BJ (cell line): ENCODE results near the gene NIPAL3. TPM values are rescaled to one million over a fixed set of nuclear protein-coding genes. Genes with fewer than 3 reads are reported as not detected.

Experiments
- CTCF ChIA-PET: fragments of 350-600 bp; formaldehyde crosslinking; extraction: SDS; loops from one replicate; lab custom pipeline; 2021; ENCODE audit warnings: antibody characterized with exemption, inconsistent platforms; lab: Yijun Ruan, JAX
- POLR2A ChIA-PET: fragments of 300-600 bp; sonication (Branson Sonifier 250); formaldehyde crosslinking; extraction: SDS; loops from one replicate; lab custom pipeline; 2021; ENCODE audit warnings: antibody characterized with exemption; lab: Charles Lee
- DNase-seq: peaks from one replicate; pipeline ENCODE4 v3.0.0-alpha.2; 2011; ENCODE audit warnings: low read depth
- H3K27me3 ChIP-seq: 2 replicates; pipeline ENCODE4 v1.6.0; 2011; ENCODE audit warnings: low read length; ENCODE audit not compliant: control insufficient read depth, insufficient read depth
- H3K36me3 ChIP-seq: 2 replicates; pipeline ENCODE4 v1.5.1; 2011; ENCODE audit warnings: low read length; ENCODE audit not compliant: control insufficient read depth, insufficient read depth
- H3K4me3 ChIP-seq: 2 replicates; pipeline ENCODE4 v1.5.1; 2011; ENCODE audit warnings: low read depth, mild to moderate bottlenecking, control low read depth, low read length
- CTCF ChIP-seq: IDR thresholded peaks from 2 replicates; pipeline ENCODE4 v1.5.1; 2011; ENCODE audit warnings: low read depth, mild to moderate bottlenecking, control low read depth, inconsistent platforms, low read length, moderate library complexity; ENCODE audit not compliant: insufficient read depth
- polyA plus RNA-seq: library from polyadenylated mRNA; depleted of rRNA; stranded (reverse); fragments of >200 nt; gene quantifications from 2 replicates; pipeline ENCODE4 v1.2.3, GENCODE V29; 2011

The NIPAL3 gene
- polyA plus RNA-seq, 1 experiment: 74.5 TPM

GRCh38 chr1:24373044-24373443 is 42.6 kb upstream of the NIPAL3 start:
- no peaks in the 10 kb centered on the region for H3K27me3 ChIP-seq
- CTCF ChIA-PET: interaction anchor here (0.6 to 1.2 kb wide), 4 partner anchors 9 to 277 kb away, joined by 3 to 4 read pairs (median 4); no protein-coding TSS in a partner anchor

GRCh38 chr1:24373710-24374109 is 41.9 kb upstream of the NIPAL3 start:
- Histone ChIP-seq H3K36me3 (no peaks in the 10 kb centered on the region), H3K4me3 (no peak overlapping the region), H3K27me3 (no peaks in the 10 kb centered on the region)
- no peak for DNase-seq
- ChIA-PET CTCF (interaction anchor here (0.6 to 1.2 kb wide), 4 partner anchors 15 to 276 kb away, joined by 3 to 4 read pairs (median 4); no protein-coding TSS in a partner anchor), POLR2A (no interaction called here)
- TF ChIP-seq CTCF: no peak

More at GRCh38 chr1:24373044-24373443, 42.6 kb upstream of the NIPAL3 start:
- POLR2A ChIA-PET: no interaction called here
- Histone ChIP-seq H3K36me3 (no peaks in the 10 kb centered on the region; the same call in 1 of the 2 replicates), H3K4me3 (no peak overlapping the region)
- TF ChIP-seq CTCF: no peak
- no peak for DNase-seq

GRCh38 chr1:24374891-24375786 is 40.5 kb upstream of the NIPAL3 start:
- DNase-seq: no peak
- CTCF ChIA-PET: interaction anchor here (0.6 kb wide), 1 partner anchor 176 kb away, joined by 4 read pairs; no protein-coding TSS in a partner anchor

GRCh38 chr1:24379733-24380315 is 35.8 kb upstream of the NIPAL3 start:
- ChIA-PET POLR2A (no interaction called here), CTCF (interaction anchor here (0.9 to 10.9 kb wide), 4 partner anchors 12 to 180 kb away, joined by 3 to 167 read pairs (median 12); no protein-coding TSS in a partner anchor)
- no peak overlapping the region for H3K4me3 ChIP-seq
- H3K36me3 ChIP-seq: no peaks in the 10 kb centered on the region
- H3K27me3 ChIP-seq: no peaks in the 10 kb centered on the region
- no peak for DNase-seq
- no peak for TF ChIP-seq CTCF

More at GRCh38 chr1:24374891-24375786, 40.5 kb upstream of the NIPAL3 start:
- no peak overlapping the region for H3K4me3 ChIP-seq
- TF ChIP-seq CTCF: no peak
- no peaks in the 10 kb centered on the region for H3K27me3 ChIP-seq
- POLR2A ChIA-PET: no interaction called here
- no peaks in the 10 kb centered on the region for H3K36me3 ChIP-seq

- no peak for TF ChIP-seq CTCF
- H3K36me3 ChIP-seq: no peaks in the 10 kb centered on the region
- no peak for DNase-seq
- H3K4me3 ChIP-seq: no peak overlapping the region
- H3K27me3 ChIP-seq: no peaks in the 10 kb centered on the region
- ChIA-PET POLR2A (no interaction called here), CTCF (interaction anchor here (0.9 to 10.9 kb wide), 4 partner anchors 11 to 181 kb away, joined by 3 to 167 read pairs (median 12); no protein-coding TSS in a partner anchor)
Measured at GRCh38 chr1:24380508-24380907, 35.1 kb upstream of the NIPAL3 start.
